ENCODE results near the gene ERMP1.

The ERMP1 gene

DNA sequence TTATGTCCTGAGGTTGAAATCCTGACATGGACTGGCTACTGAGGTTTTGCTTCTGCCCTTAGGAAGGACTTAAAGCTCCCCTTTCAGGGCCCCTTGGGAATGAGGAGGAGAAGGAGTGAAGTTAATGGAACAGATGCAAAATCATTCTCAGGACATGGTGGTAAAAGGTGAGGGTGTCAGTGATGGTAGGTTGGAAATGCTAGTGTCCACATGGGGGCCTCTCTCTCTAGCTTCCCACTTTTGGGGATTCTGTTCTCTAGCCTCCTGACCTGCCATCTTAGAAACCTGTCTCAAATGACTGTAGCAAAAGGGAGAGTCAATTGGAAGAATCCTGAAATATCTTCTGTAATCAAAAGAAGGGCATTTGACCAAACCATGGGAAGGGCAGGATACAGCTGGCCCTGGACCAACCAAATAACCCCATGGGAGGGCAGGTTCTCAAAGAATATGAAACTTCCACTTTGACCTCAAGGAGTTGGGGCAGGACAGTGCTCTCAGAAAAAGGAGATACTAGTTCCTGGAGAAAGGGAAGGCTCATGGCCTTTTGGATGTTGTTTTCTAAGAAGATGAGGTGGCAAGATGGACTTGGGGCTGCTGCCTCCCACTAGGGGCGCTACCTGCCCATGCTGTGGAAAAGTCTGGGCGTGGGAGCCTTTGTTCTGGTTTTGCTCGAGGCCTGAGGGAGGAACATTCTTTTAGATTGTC lies 36.5 kb upstream of the ERMP1 start:
- DNase-seq (ENCODE audit: low read depth, low spot score) = no peak
- TF ChIP-seq, protein P1, sequence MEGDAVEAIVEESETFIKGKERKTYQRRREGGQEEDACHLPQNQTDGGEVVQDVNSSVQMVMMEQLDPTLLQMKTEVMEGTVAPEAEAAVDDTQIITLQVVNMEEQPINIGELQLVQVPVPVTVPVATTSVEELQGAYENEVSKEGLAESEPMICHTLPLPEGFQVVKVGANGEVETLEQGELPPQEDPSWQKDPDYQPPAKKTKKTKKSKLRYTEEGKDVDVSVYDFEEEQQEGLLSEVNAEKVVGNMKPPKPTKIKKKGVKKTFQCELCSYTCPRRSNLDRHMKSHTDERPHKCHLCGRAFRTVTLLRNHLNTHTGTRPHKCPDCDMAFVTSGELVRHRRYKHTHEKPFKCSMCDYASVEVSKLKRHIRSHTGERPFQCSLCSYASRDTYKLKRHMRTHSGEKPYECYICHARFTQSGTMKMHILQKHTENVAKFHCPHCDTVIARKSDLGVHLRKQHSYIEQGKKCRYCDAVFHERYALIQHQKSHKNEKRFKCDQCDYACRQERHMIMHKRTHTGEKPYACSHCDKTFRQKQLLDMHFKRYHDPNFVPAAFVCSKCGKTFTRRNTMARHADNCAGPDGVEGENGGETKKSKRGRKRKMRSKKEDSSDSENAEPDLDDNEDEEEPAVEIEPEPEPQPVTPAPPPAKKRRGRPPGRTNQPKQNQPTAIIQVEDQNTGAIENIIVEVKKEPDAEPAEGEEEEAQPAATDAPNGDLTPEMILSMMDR (IDR thresholded peaks at IDR 0.05; ENCODE audit: insufficient read depth, low read length, missing control alignments) = peak; percentile 32
- ChIA-PET POLR2A (no interaction called here), CTCF (interaction anchor here (0.7 to 10.4 kb wide), 6 partner anchors 9 to 37 kb away, joined by 3 to 69 read pairs (median 3); no protein-coding TSS in a partner anchor)
- H3K4me3 ChIP-seq (ENCODE audit: low read depth, low read length) = no peak overlapping the region

DNA sequence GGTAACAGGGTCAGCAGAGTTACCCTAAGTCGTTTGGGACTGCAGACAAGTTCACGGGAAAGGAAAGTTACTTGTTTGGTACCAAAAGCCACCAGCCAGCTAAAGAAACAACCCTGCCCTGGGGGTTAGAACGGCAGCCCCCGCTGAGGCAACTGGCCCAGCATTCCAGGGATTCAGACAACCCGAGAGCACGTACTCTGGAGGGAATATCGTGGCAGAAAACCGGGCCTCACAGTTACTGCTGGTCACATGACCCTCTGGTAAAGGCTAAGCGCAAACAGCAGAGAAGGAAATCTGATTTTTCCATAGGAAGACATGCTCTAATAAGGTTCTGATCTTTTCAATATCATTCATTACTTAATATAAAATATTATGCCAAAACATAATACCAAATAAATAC lies 35.3 kb upstream of the ERMP1 start:
- no peak for DNase-seq (ENCODE audit: low read depth, low spot score)
- TF ChIP-seq, protein P1 (IDR thresholded peaks at IDR 0.05; ENCODE audit: insufficient read depth, low read length, missing control alignments) = no peak
- POLR2A ChIA-PET = no interaction called here
- CTCF ChIA-PET = interaction anchor here (10.4 kb wide), 1 partner anchor 18 kb away, joined by 69 read pairs; no protein-coding TSS in a partner anchor
- H3K4me3 ChIP-seq (ENCODE audit: low read depth, low read length) = no peak overlapping the region

DNA sequence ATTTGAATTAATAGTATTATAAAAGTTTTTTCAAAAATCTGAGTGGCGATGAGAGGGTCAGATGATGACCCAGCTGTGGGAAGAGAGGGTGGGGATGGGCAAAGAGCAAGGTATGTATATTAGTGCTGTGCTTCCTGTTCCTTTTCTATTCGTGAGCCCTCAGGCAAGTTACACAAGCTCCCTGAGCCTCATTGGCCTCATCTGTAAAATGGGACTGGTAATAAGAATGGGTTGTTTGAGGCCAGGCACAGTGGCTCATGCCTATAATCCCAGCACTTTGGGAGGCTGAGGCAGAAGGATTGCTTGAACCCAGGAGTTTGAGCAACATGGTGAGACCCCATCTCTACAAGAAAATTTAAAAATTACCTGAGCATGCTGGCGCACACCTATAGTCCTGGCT lies 33.8 kb upstream of the ERMP1 start:
- no peak for DNase-seq (ENCODE audit: low read depth, low spot score)
- H3K4me3 ChIP-seq (ENCODE audit: low read depth, low read length) = no peak overlapping the region
- TF ChIP-seq, protein P1 (IDR thresholded peaks at IDR 0.05; ENCODE audit: insufficient read depth, low read length, missing control alignments) = no peak
- POLR2A ChIA-PET = no interaction called here
- CTCF ChIA-PET = no interaction called here

DNA sequence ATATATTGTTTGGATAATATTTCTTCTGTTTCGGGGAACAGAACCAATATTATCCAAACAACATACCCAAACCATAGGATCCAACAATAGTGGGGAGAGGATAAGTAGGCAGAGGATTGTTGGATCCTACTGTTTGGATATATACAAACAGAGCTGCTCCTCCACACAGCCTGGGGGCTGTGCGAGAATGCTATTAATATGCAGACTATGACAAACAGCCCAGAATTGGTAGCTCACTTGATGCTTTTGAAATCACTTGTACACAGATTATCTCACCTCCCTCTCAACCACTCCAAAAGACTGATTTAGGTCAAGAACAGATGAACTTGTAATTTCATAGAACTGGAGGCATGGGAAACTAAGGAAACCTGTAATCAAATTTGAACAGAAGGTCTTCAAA lies 33.4 kb upstream of the ERMP1 start:
- no peak overlapping the region for H3K4me3 ChIP-seq (ENCODE audit: low read depth, low read length)
- TF ChIP-seq, protein P1 (IDR thresholded peaks at IDR 0.05; ENCODE audit: insufficient read depth, low read length, missing control alignments) = no peak
- CTCF ChIA-PET = no interaction called here
- POLR2A ChIA-PET = no interaction called here
- DNase-seq (ENCODE audit: low read depth, low spot score) = no peak

DNA sequence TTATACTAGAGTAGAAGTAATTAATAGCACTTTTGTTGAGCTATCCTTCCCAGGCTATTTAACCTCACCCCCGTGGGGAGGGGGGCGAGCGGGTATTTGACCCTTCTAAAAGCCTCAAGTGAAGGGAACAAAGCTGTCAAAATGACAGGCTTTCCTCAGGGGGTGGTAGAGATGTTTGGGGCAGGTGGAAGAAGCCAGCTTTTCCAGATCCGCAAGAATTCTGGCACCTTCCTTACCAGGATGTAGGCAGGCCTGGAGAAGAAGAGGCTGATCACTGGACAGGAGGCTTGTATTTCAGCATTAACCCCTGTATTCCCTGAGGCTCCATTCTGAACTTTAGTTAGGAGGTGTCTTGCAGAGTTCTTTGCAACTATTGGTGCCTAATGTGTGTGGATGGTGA lies 31.5 kb upstream of the ERMP1 start:
- no peak for DNase-seq (ENCODE audit: low read depth, low spot score)
- CTCF ChIA-PET = interaction anchor here (1.6 to 2.1 kb wide), 2 partner anchors 21 to 31 kb away, joined by 11 to 12 read pairs; partner anchors contain the start of gene ERMP1
- TF ChIP-seq, protein P1 (IDR thresholded peaks at IDR 0.05; ENCODE audit: insufficient read depth, low read length, missing control alignments) = no peak
- no peak overlapping the region for H3K4me3 ChIP-seq (ENCODE audit: low read depth, low read length)
- POLR2A ChIA-PET = no interaction called here

DNA sequence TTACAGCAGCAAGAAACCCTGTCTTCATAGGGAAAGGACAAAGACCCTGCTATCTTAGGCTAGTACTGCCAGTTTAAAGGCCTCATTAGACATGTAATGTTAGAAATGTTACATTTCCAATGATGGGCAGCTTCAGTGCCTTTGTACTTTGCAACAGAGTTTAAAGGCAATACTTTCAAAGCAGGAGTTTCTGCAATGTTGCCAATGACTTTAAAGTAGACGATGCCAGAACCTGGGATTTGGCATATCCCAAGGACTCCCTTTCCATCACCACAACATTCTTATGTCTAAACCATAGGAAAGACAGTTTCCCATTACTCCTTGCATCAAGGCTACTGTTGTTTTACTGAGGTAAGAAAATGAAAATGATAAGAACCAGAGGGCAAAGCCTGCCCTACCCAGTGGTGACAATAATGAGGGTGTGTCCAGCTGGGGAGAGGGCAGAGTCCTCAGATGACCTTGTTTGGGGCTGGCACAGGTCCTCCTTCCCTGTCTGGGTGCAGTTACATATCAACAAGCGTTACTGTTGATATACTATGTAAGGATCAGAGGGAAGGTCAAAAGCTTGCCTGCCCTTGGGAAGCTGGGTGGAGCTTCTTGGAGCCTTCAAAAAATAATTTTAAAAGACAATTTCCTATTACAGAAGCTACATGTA lies 30.3 kb upstream of the ERMP1 start:
- no peak for DNase-seq (ENCODE audit: low read depth, low spot score)
- TF ChIP-seq, protein P1 (IDR thresholded peaks at IDR 0.05; ENCODE audit: insufficient read depth, low read length, missing control alignments) = no peak
- CTCF ChIA-PET = interaction anchor here (1.6 to 2.1 kb wide), 4 partner anchors 9 to 30 kb away, joined by 4 to 12 read pairs (median 8); partner anchors contain the start of gene ERMP1
- H3K4me3 ChIP-seq (ENCODE audit: low read depth, low read length) = no peak overlapping the region
- POLR2A ChIA-PET = no interaction called here

Measured in AG04449 (cell line).